Measurements from ENCODE around the gene RGS7. TPM values are rescaled to one million over a fixed set of nuclear protein-coding genes. Genes with fewer than 3 reads are reported as not detected.

RGS7 gene
- polyA plus RNA-seq, 1 donor from 2014 or later = 24.2 TPM

DNA sequence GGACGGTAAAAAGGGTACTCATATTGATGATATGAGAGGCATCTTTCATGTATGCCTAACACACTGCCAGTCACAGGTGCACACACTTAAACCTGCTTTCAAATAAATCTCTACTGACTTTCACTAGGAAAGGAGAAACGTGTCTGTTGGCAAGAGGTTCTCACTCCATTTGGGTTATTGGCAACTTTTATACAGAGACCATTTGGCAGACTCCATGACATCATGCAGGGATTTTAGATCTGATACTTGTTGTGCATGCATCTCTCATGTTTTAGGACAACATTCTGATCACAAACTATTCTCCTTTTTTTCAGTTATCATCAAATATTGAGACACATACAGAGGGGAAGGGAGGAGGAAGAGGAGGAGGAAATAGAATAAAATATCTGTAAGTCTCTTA is 31.5 kb downstream of the RGS7 start (continued):
- TF ChIP-seq, protein P1, sequence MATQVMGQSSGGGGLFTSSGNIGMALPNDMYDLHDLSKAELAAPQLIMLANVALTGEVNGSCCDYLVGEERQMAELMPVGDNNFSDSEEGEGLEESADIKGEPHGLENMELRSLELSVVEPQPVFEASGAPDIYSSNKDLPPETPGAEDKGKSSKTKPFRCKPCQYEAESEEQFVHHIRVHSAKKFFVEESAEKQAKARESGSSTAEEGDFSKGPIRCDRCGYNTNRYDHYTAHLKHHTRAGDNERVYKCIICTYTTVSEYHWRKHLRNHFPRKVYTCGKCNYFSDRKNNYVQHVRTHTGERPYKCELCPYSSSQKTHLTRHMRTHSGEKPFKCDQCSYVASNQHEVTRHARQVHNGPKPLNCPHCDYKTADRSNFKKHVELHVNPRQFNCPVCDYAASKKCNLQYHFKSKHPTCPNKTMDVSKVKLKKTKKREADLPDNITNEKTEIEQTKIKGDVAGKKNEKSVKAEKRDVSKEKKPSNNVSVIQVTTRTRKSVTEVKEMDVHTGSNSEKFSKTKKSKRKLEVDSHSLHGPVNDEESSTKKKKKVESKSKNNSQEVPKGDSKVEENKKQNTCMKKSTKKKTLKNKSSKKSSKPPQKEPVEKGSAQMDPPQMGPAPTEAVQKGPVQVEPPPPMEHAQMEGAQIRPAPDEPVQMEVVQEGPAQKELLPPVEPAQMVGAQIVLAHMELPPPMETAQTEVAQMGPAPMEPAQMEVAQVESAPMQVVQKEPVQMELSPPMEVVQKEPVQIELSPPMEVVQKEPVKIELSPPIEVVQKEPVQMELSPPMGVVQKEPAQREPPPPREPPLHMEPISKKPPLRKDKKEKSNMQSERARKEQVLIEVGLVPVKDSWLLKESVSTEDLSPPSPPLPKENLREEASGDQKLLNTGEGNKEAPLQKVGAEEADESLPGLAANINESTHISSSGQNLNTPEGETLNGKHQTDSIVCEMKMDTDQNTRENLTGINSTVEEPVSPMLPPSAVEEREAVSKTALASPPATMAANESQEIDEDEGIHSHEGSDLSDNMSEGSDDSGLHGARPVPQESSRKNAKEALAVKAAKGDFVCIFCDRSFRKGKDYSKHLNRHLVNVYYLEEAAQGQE (IDR thresholded peaks at IDR 0.05; ENCODE audit: borderline replicate concordance) = no peak

GRCh38 chr1:241323514-241324195 is 33.4 kb downstream of the RGS7 start:
- H2AFZ ChIP-seq (ENCODE audit: low read depth, low read length) = no peak overlapping the region
- no peak overlapping the region for H3K4me3 ChIP-seq (ENCODE audit: low read length)
- TF ChIP-seq POLR2AphosphoS5 (IDR thresholded peaks at IDR 0.05) (no peak), CTCF (IDR thresholded peaks at IDR 0.05; ENCODE audit: poor library complexity, severe bottlenecking) (no peak), MXI1 (conservative IDR thresholded peaks at IDR 0.05; ENCODE audit: poor library complexity, severe bottlenecking) (no peak), EP300 (conservative IDR thresholded peaks at IDR 0.05; ENCODE audit: poor library complexity, severe bottlenecking) (no peak), RAD21 (conservative IDR thresholded peaks at IDR 0.05) (no peak), TAF1 (IDR thresholded peaks at IDR 0.05; ENCODE audit: low read depth) (no peak), SMC3 (conservative IDR thresholded peaks at IDR 0.05; ENCODE audit: poor library complexity) (no peak), EZH2 (IDR thresholded peaks at IDR 0.05; ENCODE audit: borderline replicate concordance, insufficient read depth, low read length, poor library complexity, severe bottlenecking) (no peak)
- TF ChIP-seq, protein P1 (IDR thresholded peaks at IDR 0.05; ENCODE audit: borderline replicate concordance) = no peak
- no peak overlapping the region for H3K4me2 ChIP-seq (ENCODE audit: low read length)
- no peak overlapping the region for H3K9ac ChIP-seq (ENCODE audit: low read length)
- H3K27me3 ChIP-seq (ENCODE audit: insufficient read depth, low read depth, low read length) = no peaks in the 10 kb centered on the region
- H3K9me2 ChIP-seq (ENCODE audit: insufficient read depth, low read length) = no peaks in the 10 kb centered on the region
- no peaks in the 10 kb centered on the region for H3K9me3 ChIP-seq (ENCODE audit: low read length)
- no peaks in the 10 kb centered on the region for H3K79me2 ChIP-seq (replicated peaks; ENCODE audit: insufficient read depth, low read length)
- no peaks in the 10 kb centered on the region for H3F3A ChIP-seq (ENCODE audit: insufficient read depth, low read length, poor library complexity, severe bottlenecking)
- no peaks in the 10 kb centered on the region for H3K36me3 ChIP-seq (ENCODE audit: insufficient read depth, low read length)
- no peaks in the 10 kb centered on the region for H4K20me1 ChIP-seq (ENCODE audit: insufficient read depth)
- H3K27ac ChIP-seq (ENCODE audit: low read length) = no peak overlapping the region
